GM21423 (cell line): Measurements from ENCODE around the gene PPFIBP2.
"Not testable (repeated sequence)": the region's sequence is repeated elsewhere in the genome, so short reads cannot be mapped to it uniquely, and the experiment has no call there.

ENCODE experiments used
- ATAC-seq: cut with Tn5 transposase; IDR thresholded peaks from one replicate; pipeline ENCODE4 v1.9.1; 2021; ENCODE audit warnings: mild to moderate bottlenecking, moderate library complexity; ENCODE audit not compliant: unreplicated experiment

The PPFIBP2 gene

DNA sequence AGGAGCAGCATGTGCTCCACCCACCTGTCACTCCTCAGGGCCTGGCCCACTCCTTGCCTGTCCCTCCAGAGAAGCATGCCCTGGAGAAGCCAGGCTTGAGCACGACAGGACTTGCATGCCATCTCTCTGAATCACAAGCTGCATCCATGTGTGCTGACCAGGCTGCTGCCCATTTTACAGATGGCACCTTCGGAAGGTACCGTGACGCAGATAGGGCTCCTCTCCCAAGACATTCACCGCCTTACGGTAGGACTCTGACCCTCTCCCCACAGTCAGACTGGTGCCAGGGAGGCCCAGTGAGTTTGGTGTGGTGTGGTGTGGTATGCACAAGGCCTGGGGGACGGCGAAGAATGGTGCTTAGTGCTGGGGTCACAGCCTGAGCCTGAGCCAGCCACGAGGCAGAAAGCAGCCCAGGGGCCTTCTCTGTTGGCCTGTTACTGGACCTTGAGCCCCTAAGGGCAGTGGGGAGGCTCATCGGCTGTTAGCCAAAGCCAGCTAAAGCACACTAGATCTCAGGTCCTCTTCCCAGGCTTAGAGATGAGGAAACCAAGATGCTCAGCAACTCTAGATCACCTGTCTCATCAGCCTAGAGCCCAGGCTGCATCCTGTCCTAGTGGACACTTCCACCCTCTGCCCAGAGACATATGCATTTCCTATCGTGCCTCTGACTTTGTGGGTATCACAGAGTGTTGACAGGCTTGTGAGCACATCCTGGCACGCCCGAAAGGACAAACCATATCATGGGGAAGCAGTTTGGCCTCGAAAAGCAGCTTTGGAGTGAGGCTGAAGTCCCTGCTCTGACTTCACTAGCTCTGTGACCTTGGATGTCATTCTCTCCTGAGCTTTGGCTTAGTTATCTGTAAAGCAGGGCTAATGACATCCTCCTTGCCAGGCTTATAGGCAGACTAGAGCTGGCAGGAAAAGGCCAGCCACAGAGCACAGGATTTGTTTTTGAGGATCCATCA is 141.7 kb downstream of the PPFIBP2 start:
- ATAC-seq = no peak

DNA sequence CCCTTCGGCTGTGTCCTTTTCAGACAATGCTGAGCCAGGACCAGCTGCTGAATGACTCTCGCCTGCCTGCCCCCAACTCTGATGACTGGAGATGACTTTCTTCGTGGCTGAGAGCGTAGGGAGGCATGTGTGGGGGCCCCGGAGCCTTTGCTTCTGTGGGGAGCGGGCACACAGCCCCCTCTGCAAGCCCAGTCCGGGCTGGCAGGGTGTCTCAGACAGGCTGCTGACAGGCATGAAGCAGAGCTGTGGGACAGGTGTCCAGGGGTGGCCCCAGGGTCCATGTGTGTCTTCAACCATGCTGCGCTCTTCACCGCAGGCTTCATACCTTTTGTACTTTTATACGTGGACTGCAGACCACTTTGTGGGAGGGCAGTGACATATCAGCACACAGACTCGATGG is 142.9 kb downstream of the PPFIBP2 start:
- ATAC-seq = no peak

DNA sequence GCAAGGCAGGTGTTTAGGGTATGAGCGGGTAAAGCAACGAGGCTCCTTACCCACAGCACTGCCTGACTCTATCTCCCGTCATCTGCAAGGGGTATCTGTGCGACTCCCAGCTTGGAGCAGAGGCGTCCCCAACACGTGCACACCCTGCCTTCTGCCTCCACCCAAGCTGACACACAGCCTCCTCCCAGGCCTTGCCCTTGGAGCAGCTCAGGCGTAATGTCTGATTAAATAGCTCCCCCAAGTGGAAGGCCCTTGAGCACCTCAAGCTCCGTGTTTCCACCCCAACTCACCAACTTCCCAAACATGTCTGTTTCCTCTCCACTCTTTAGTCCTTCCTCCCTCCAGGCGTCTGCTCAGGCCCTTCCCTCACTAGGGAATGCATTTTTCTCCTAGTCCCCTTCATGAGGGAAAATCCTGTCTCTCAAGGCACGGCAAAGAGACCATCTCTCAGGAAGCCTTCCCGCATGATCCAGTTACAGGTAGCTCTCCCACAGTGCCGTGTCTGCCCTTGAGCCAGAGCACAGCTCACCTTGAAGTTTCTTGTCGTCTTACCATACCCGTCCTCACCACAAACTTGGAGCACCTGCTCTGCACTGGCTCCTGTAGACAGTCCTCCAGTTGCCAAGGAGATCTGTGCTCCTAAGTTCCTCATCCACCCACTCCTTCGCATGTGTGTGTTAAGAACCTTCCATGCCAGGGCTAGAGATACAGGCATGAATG is 143.7 kb downstream of the PPFIBP2 start:
- no peak for ATAC-seq

DNA sequence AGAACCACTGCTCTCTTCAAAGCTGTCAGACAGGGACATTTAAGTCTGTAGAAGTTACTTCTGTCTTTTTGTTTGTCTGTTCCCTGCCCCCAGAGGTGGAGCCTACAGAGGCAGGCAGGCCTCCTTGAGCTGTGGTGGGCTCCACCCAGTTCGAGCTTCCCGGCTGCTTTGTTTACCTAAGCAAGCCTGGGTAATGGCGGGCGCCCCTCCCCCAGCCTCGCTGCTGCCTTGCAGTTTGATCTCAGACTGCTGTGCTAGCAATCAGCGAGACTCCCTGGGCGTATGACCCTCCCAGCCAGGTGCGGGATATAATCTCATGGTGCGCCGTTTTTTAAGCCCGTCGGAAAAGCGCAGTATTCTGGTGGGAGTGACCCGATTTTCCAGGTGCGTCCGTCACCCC is 149.7 kb downstream of the PPFIBP2 start:
- ATAC-seq = not testable (repeated sequence)

DNA sequence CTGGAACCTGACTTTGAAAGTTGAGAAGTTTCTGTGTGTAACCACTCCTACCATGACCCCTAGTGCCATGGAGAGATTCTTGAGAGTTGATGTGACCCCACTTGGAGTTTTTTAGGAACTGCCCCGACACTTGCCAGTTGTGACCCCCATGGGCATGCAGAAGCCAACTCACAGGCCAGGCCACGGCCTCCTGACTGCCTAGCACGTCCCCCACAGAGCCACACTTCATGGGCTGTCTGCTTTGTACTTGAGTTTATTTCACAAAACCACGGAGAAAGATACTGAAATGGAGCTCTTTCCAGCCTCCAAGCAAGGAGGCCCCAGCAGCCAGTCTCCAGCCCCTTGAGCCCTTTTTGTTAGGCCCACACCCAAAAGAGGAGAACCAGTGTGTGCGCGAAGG is 151.1 kb downstream of the PPFIBP2 start:
- no peak for ATAC-seq

DNA sequence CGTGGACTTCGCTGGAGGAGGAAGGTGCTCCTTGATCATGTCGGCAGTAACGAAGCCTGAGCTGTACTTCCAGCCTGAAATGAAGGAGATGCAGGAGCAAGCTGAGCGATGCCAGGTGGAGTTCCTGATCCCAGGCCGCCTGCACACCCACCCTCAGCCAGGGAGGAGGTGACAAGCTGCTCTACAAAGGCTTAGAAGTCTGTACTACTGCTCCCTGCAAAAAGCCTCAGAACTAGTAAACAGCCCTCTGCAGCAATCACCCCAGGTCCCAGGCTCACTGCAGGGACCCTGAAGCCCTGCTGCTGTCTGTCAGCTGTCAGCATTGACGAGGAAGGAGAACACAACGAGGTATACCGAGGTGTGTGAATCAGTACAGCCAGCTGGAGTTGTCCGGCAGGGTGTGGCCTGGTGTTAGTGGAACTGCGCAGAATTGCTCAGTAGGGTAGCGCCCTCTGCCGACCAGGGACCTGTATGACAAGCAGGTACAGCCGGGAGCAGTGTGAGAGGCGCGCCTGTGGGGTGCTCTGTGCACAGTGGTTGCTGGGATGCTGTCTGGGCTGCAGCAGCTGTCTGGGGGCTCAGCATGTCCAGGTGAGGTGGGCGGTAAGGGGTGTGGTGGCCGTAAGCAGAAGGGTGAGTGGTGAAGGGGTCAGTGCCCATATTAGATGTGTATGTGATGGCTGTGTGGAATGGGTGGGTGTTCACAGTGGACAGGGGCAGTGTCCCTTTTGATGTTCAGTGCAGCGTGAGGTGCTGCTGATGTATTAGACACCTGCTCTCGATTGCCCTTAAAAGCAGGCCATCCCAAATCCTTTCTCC is 151.9 kb downstream of the PPFIBP2 start:
- ATAC-seq = peak; percentile 99

DNA sequence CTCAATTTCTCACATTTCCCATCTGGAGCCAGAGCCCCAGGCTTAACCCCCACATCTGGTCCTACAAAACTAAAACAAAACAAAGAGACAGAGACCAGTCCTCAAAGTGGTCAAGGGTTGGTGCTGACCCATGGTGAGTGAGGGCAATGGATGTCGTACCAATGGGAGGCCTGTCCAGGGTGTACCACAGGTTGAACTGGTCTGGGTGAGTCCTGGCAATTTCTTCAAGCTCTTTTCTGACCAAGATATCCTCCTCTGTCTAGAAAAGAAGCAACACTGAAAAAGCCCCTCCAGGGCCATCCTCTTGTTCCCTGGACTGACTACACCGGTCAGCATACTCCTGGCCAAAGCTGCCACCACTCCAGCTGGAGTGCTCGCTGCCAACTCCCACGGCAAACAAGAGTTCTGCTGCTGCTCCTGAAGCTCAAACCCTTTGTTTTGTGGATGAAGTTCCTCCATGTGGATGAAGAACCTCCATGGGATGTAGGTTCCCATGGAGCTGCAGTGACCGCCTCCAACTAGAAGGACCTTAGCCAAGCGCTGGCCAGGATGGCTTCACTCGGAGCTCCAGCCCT is 152.6 kb downstream of the PPFIBP2 start:
- no peak for ATAC-seq

DNA sequence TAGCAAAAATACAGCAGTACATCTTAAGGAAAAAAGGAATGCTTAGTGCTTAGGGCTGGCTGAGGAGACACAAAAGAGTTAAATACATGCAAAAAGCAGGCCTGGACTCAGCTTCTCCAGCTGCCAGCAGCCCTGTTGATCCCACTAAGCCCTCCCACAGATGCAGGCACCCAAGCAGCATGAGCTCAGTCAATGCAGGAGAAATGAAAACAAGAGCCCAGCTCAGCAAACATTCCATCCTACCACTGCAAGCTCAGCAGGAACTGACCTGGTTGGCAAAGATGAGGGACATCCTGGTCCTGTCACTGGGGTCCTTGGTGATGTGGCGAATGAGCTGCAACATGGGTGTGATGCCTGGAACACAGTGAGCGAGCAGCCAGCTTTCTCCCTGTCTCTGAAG is 153.7 kb downstream of the PPFIBP2 start:
- ATAC-seq = no peak

DNA sequence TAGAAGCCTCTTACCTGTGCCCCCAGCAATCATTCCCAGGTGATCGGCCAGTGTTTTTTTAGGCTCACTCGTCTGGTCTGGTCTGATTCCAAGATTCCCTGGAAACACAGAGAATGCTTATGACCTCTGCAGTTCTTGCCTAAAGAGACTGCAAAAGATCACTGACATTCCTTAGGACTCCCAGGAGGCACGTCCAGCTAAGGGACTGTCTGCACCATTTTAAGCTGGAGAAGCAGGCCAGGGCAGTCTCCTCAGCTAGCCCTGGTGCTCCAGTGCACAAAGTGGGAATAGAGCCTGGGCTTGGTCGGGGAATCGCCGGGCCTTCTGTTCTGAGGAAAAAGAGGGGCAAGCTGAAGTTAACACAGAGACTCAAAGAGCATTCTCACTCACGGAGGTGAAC is 154.7 kb downstream of the PPFIBP2 start:
- ATAC-seq = no peak

DNA sequence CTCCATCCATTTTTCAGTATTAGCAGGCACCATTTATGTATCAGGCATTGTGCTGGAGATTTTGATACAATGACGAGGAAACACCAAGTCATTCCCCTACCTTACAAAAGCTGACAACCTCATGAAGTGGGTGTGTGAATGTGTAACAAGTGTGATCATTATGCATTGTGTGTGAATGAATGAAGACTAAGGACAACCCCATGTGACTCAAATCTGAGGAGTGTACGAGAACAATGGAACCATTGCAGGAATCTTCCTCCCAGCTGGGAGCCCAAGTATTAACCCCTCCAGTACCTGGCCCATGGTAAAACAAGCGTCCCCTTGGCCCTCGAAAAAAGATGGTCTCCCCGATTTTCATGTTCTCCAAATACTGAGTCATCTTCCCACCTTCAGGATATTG is 155.1 kb downstream of the PPFIBP2 start:
- ATAC-seq = no peak

DNA sequence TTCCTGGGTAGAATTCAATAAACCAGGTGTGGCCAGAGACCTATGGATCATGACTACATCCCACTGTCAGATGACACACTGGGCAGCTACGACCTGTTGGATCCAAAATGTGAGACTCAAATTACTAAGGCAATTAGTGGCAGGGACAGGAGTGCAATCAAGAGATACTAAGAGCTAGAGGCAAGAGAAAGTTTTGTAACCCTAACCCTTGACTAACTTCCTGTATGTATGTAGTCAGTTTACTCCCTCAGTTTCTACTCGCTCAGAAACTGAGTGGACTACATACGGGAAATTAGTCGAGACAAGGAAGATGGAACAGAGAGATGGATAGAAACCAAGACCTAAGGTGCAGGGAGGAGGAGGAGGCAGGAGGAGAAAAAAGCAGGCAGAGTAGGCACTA is 156.8 kb downstream of the PPFIBP2 start:
- no peak for ATAC-seq

DNA sequence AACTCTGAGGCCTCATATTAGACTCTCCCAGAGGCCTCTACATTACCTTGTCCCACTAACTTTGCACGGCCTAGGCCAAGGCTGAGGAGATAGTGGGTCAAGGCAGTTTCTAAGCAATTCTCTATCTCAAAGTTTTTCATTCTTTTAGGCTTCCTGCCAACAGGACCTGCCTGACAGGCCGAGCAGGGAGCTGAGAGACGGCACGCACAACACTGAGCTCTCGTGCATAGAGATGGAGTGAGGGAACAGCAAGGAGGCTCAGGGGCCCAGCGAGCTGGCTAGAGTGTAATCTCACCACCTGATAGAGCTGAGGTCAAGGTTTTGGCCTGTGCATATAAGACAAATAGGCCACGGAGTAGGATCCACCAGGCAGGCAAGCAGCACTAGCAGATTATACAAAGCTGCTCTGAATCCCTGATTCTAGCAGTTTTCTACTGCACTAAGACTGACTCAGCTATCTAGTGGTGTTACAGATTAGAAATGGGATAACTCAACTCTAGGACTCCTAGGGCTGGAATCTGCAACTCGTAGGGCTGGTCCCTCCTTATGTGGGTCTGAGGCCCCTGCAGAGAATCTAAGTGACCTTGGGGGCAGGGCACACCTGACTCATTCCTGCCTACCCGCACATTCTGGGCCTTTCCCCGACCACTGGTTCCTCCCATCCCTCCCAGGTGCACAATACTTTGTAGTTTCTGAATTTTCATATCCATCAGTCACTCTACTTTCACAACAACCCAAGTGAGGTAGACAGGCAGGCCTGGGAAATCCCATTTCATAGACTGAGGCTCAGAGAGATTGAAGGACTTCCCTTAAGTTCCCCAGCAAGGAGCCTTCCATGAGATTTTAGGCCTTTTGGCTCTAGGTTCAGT is 157.8 kb downstream of the PPFIBP2 start:
- peak; percentile 68 for ATAC-seq

DNA sequence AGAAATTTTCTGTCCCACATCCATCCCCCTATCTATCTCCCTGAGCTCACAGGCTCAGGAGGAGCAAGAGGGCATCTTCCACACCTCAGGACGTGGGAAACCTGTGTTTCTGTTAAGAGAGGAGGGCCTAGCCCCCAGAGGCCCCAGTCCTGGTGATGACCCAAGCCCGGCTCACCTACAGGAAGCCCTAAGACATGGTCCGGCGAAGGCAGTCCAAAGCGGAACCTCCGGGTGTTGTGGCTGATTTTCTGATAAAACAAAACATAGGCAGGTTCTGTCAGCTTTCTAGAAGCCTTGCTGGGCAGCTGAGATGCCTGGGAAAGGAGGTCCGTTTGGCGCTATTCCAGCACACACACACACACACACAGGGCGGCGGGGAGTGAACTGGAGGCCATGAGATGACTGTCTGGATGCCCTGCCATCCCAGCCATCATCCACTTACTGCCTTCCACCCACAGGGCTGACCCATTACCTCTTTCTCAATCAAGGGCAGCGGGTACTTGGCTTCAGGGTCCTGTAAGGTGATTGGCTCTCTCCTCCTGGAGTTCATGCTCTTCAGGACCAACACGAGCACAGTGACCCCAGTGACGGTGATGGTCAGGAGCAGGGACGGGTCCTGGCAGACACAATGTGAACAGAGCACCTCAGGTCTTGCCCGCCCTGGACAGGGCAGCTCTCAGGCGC is 158.6 kb downstream of the PPFIBP2 start:
- ATAC-seq = peak; percentile 12

DNA sequence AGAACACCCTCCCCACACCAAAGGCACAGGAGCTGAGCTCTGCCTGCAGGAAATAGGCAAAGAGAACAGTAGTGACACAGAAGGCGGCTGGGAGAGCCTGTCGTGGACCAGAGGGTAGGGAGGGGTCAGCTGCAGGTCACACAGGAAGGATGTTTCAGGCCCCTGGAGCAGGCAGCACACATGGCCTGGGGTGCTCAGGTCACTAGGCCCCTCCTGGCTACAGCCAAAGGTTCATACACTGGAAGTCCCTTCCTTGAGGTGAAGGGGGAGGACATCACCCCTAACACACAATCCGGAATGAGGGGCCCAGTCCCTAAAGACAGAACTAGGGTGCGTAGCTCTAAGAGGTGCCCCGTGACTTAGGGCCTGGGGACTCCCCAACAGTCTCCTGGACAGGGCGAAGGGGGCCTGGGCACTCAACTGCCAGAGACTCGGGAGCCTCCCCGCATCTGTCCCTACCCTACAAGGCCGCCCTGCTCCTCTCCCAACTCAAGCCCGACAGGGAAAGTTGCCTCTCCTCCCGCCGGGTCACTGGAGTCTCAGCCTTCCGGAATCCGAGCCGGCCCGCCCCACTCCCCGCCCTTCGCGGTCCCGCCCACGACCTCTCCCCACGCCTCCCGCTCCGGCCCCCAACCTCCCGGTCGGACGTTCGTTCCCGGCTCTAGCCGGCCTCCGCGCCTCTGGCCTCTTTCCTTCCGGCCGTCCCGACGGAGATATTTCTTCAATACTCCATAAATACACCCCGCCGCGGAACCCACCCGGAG is 159.3 kb downstream of the PPFIBP2 start, which contains the start of gene CYB5R2:
TSS of gene CYB5R2 (minus strand) at position 541 of the 764 bp plus-strand sequence. CDS start 675 bp downstream, outside the sequence.
- ATAC-seq = no peak

DNA sequence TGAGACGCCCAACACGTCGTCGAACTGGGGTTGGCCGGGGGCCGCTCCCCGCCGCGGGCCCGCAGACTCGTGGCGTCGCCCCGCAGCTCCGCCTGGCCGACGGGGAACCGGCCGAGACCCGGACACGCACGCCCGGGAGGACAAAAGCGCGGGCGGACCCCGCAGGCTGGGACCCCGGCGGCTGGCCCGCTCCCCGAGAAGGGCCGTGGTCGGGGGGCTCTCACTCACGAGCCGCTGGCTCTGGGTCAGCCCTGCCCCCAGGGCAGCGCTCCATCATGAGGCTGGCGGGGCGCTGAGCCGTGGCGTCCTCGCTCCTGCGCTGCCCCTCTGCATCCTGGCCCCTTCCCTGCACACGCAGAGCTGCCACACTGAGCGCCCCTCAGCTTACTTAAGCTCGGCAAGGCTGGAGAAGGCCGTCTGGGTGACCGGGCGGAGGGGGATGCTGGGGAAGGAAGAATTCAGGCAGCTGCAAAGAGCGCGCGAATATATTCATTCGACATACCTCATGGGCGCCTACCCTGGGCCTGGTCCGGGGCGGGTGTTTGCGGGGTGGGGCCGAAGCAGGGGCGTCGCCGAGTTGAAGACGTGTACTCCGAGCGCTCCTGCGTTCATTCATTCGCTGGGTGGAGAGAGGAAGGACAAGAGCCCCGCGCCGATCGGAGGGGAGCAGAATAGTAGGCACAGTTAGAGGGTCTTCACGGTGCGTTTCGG is 160.1 kb downstream of the PPFIBP2 start:
- no peak for ATAC-seq

DNA sequence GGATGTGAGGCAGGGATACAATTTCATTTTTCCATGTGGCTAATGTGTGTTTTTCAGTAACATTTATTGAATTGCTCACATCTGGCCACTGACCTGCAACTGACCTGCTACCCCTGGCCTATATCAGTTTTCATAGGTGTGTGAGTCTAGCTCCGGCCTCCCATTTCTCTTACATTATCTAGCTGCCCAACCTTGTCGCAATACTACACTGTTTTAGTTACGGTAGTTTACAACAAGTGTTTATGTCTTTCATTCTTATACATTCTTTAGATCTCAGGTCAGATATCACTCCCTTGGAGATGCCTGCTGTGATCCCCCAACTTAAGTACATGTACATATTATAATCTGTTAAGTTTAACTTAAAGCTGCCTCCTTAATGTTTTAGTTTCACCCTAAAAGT is 161.8 kb downstream of the PPFIBP2 start:
- ATAC-seq = no peak

DNA sequence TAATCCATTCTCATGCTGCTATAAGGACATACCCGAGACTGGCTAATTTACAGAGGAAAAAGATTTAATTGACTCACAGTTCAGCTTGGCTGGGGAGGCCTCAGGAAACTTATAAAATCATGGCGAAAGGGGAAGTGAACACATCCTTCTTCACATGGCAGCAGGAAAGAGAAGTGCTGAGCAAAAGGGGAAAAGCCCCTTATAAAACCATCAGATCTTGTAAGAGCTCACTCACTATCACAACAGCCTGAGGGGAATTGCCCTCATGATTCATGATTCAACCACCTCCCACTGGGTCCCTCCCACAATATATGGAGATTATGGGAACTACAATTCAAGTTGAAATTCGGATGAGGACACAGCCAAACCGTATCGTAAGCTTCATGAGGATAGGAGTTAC is 163.3 kb downstream of the PPFIBP2 start:
- ATAC-seq = no peak

DNA sequence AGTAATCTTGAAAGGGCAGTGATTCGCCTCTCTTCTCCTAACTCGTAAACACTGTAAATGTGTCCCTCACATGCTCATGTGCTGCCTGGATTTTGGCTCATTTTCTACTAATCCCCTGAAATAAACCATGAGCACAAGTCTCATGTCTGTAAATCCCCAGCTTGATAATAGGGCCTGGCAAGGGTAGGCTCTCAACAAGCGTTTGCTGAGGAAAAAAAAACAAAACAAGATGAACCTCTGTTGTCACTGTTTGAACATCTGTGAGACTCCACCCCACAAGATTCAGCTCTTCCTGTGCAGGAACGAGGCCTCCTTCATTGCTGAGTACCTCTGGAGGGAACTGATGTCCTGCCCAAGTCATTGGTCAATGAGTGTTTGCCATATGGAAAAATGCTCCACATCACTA is 164.0 kb downstream of the PPFIBP2 start:
- ATAC-seq = no peak
